Chondrocyte (in vitro differentiated cells): ENCODE results near the gene PACS2. TPM values are rescaled to one million over a fixed set of nuclear protein-coding genes. Genes with fewer than 3 reads are reported as not detected.

ENCODE experiments used
- DNase-seq: peaks from one replicate; pipeline ENCODE4 v3.0.0; 2021; ENCODE audit warnings: mixed read lengths, low spot score
- H3K27ac Mint-ChIP-seq: one replicate; pipeline ENCODE4 v1.8.0; 2021; ENCODE audit warnings: mild to moderate bottlenecking, moderate library complexity, mixed read lengths; ENCODE audit not compliant: unreplicated experiment
- H3K27me3 Mint-ChIP-seq: 2 replicates; pipeline ENCODE4 v1.8.0; 2021; ENCODE audit warnings: low read depth, mixed read lengths
- H3K36me3 Mint-ChIP-seq: 2 replicates; pipeline ENCODE4 v1.8.0; 2021; ENCODE audit warnings: low read depth, mixed read lengths
- H3K4me1 Mint-ChIP-seq: 2 replicates; pipeline ENCODE4 v1.8.0; 2021; ENCODE audit warnings: low read depth, mild to moderate bottlenecking, mixed read lengths
- H3K4me3 Mint-ChIP-seq: one replicate; pipeline ENCODE4 v1.8.0; 2021; ENCODE audit warnings: mild to moderate bottlenecking, moderate library complexity, mixed read lengths; ENCODE audit not compliant: unreplicated experiment
- H3K9me3 Mint-ChIP-seq: 2 replicates; pipeline ENCODE4 v1.8.0; 2021; ENCODE audit warnings: low read depth, mixed read lengths
- CTCF ChIP-seq: fragments of 200-600 bp; sonication (generic); IDR thresholded peaks from 2 replicates; pipeline ENCODE4 v1.5.0; 2021; ENCODE audit warnings: antibody characterized with exemption, mild to moderate bottlenecking, moderate library complexity
- total RNA-seq: library from RNA; stranded (reverse); gene quantifications from 3 replicates; pipeline ENCODE4 v1.2.1, GENCODE V29; 2021

PACS2 gene
- total RNA-seq, 1 donor from 2014 or later, result 82.6 TPM

- no peak overlapping the region for H3K4me3 Mint-ChIP-seq
- no peaks in the 10 kb centered on the region for H3K4me1 Mint-ChIP-seq
- no peak for TF ChIP-seq CTCF
- H3K9me3 Mint-ChIP-seq, result no peaks in the 10 kb centered on the region
- no peaks in the 10 kb centered on the region for H3K27me3 Mint-ChIP-seq
- peaks cover 5% of the 10 kb centered on the region for H3K36me3 Mint-ChIP-seq
- DNase-seq, result no peak
- no peak overlapping the region for H3K27ac Mint-ChIP-seq
Observed at GRCh38 chr14:105363847-105364708, 49.5 kb downstream of the PACS2 start.

- DNase-seq, result no peak
- Mint-ChIP-seq H3K36me3 (peaks cover 7% of the 10 kb centered on the region), H3K27me3 (no peaks in the 10 kb centered on the region), H3K27ac (no peak overlapping the region), H3K4me1 (no peaks in the 10 kb centered on the region), H3K9me3 (no peaks in the 10 kb centered on the region), H3K4me3 (no peak overlapping the region)
- no peak for TF ChIP-seq CTCF
Observed at GRCh38 chr14:105365101-105365500, 50.6 kb downstream of the PACS2 start.

- Mint-ChIP-seq H3K36me3 (peaks cover 7% of the 10 kb centered on the region), H3K27me3 (no peaks in the 10 kb centered on the region), H3K4me1 (no peaks in the 10 kb centered on the region), H3K9me3 (no peaks in the 10 kb centered on the region), H3K27ac (no peak overlapping the region), H3K4me3 (no peak overlapping the region)
- DNase-seq, result no peak
- TF ChIP-seq CTCF, result no peak
Observed at GRCh38 chr14:105365681-105366080, 51.1 kb downstream of the PACS2 start.

- Mint-ChIP-seq H3K4me3 (no peak overlapping the region), H3K9me3 (no peaks in the 10 kb centered on the region), H3K27ac (no peak overlapping the region), H3K27me3 (no peaks in the 10 kb centered on the region), H3K36me3 (peaks cover 9% of the 10 kb centered on the region), H3K4me1 (no peaks in the 10 kb centered on the region)
- no peak for TF ChIP-seq CTCF
- peak; percentile 85 for DNase-seq
Observed at GRCh38 chr14:105366386-105367074, 52.0 kb downstream of the PACS2 start.

- Mint-ChIP-seq H3K27ac (no peak overlapping the region), H3K36me3 (peaks cover 9% of the 10 kb centered on the region), H3K4me1 (no peaks in the 10 kb centered on the region), H3K27me3 (no peaks in the 10 kb centered on the region), H3K9me3 (no peaks in the 10 kb centered on the region), H3K4me3 (no peak overlapping the region)
- TF ChIP-seq CTCF, result no peak
- peak; percentile 75 for DNase-seq
Observed at GRCh38 chr14:105367116-105368031, 52.8 kb downstream of the PACS2 start.
